Measurements from ENCODE around the gene POPDC3.

POPDC3 gene

GRCh38 chr6:105121981-105122380 lies 57.8 kb downstream of the POPDC3 start:
- CTCF ChIA-PET: interaction anchor here (0.7 to 1.3 kb wide), 2 partner anchors 25 to 34 kb away, joined by 4 read pairs; no protein-coding TSS in a partner anchor
- peaks cover 30 to 50% of the 10 kb centered on the region in 2 experiments; a peak in 2 of 3 replicates for H3K36me3 ChIP-seq (ENCODE audit: control insufficient read depth in 2 of 2, insufficient read depth in 1 of 2, low read length in 2 of 2)
- H3K4me1 ChIP-seq (ENCODE audit: control insufficient read depth, insufficient read depth, low read length): peaks cover 2% of the 10 kb centered on the region; the same call in 1 of the 2 replicates
- H3K27ac ChIP-seq (ENCODE audit: extremely low read depth, low read depth, low read length): no peak overlapping the region
- no peaks in the 10 kb centered on the region for H3K9me3 ChIP-seq (ENCODE audit: control insufficient read depth, insufficient read depth, low read depth, low read length)
- no peak overlapping the region for H3K4me3 ChIP-seq (ENCODE audit: low read depth, low read length)
- TF ChIP-seq ZNF350 (tag by site-specific recombination; IDR thresholded peaks at IDR 0.05) (no peak), ZNF544 (tag by site-specific recombination; IDR thresholded peaks at IDR 0.05) (no peak), ZNF18 (tag by site-specific recombination; IDR thresholded peaks at IDR 0.05) (no peak), AEBP2 (tag by site-specific recombination; IDR thresholded peaks at IDR 0.05; ENCODE audit: borderline replicate concordance) (no peak), ZNF571 (tag by site-specific recombination; IDR thresholded peaks at IDR 0.05) (no peak), GLI4 (tag by site-specific recombination; IDR thresholded peaks at IDR 0.05) (no peak), ZNF518A (tag by site-specific recombination; conservative IDR thresholded peaks at IDR 0.05; ENCODE audit: low read depth) (no peak), SP2 (tag by site-specific recombination; IDR thresholded peaks at IDR 0.05) (no peak)
- POLR2A ChIA-PET: no interaction called here

GRCh38 chr6:105120570-105120969 lies 59.2 kb downstream of the POPDC3 start:
- Histone ChIP-seq H3K27ac (ENCODE audit: extremely low read depth, low read depth, low read length) (no peak overlapping the region), H3K9me3 (ENCODE audit: control insufficient read depth, insufficient read depth, low read depth, low read length) (no peaks in the 10 kb centered on the region), H3K4me3 (ENCODE audit: low read depth, low read length) (no peak overlapping the region), H3K36me3 (ENCODE audit: control insufficient read depth in 2 of 2, insufficient read depth in 1 of 2, low read length in 2 of 2) (peaks cover 20 to 57% of the 10 kb centered on the region in 2 experiments), H3K4me1 (ENCODE audit: control insufficient read depth, insufficient read depth, low read length) (peaks cover 2% of the 10 kb centered on the region; the same call in 1 of the 2 replicates)
- POLR2A ChIA-PET: no interaction called here
- CTCF ChIA-PET: no interaction called here
- TF ChIP-seq ZNF26 (tag by site-specific recombination; IDR thresholded peaks at IDR 0.05) (no peak), ZBTB10 (tag by site-specific recombination; IDR thresholded peaks at IDR 0.05) (no peak), ZBTB49 (tag by site-specific recombination; IDR thresholded peaks at IDR 0.05; ENCODE audit: low read depth) (no peak), ZNF548 (tag by site-specific recombination; IDR thresholded peaks at IDR 0.05) (no peak), SALL2 (tag by site-specific recombination; IDR thresholded peaks at IDR 0.05; ENCODE audit: borderline replicate concordance) (no peak), ZNF585B (tag by site-specific recombination; IDR thresholded peaks at IDR 0.05) (no peak), ZNF747 (tag by site-specific recombination; IDR thresholded peaks at IDR 0.05) (no peak), CTCF (tag by site-specific recombination; IDR thresholded peaks at IDR 0.05) (no peak), ZNF404 (tag by site-specific recombination; IDR thresholded peaks at IDR 0.05) (no peak), ZFP3 (tag by site-specific recombination; IDR thresholded peaks at IDR 0.05; ENCODE audit: low read depth) (no peak)
